ENCODE measurements around the gene PCDHGB4.
"Not testable (repeated sequence)": the region's sequence is repeated elsewhere in the genome, so short reads cannot be mapped to it uniquely, and the experiment has no call there.

The PCDHGB4 gene

DNA sequence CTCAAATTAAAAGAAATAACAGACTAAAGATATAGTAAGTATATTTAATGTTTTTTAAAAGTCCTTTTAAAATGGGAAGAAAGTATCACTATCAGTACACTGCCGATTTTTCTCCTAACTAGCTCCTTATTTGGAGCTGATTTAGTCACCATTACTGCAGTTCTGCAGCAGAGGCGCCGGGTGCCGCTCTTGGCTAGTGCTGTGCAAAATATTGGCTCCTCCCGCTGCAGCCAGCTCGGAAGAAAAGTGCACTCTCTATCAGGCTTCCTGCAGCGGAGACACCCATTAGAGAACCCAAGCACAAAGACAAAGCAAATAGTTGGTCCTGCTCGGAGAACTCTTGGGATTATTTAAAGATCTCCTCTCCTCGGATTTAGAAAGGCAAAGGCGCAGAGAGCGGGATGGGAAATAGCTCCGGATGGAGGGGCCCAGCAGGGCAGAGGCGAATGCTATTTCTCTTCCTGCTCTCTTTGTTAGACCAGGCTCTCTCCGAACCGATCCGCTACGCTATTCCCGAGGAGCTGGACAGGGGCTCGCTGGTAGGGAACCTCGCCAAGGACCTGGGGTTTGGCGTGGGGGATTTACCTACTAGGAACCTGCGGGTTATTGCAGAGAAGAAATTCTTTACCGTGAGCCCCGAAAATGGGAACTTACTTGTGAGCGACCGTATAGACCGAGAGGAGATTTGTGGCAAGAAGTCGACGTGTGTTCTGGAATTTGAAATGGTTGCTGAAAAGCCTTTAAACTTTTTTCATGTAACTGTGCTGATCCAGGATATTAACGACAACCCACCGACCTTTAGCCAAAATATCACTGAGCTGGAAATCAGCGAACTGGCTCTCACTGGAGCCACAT, 17.3 kb upstream of the PCDHGB4 start, which contains the start of gene PCDHGB3:
PCDHGB3 (plus strand) TSS at position 249 of the 855 bp plus-strand sequence; CDS start at position 402, 153 bp downstream.
- no peak for DNase-seq

DNA sequence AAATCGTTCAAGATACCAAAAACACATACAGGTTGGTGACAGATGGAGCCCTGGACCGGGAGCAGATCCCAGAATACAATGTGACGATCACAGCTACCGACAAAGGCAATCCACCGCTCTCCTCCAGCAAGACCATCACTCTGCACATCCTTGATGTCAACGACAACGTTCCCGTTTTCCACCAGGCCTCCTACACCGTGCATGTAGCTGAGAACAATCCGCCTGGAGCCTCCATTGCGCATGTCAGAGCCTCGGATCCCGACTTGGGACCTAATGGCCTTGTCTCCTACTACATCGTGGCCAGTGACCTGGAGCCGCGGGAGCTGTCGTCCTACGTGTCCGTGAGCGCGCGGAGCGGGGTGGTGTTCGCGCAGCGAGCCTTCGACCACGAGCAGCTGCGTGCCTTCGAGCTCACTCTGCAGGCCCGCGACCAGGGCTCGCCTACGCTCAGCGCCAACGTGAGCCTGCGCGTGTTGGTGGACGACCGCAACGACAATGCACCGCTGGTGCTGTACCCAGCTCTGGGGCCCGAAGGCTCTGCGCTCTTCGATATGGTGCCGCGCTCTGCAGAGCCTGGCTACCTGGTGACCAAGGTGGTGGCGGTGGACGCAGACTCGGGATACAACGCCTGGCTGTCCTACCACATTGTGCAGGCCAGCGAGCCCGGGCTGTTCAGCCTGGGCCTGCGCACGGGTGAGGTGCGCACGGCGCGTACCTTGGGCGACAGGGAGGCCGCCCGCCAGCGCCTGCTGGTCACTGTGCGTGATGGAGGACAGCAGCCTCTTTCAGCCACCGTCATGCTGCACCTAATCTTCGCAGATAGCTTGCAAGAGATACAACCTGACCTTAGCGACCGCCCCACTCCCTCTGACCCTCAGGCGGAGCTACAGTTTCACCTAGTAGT, 15.7 kb upstream of the PCDHGB4 start:
- DNase-seq: no peak

GRCh38 chr5:141373673-141374317, 13.7 kb upstream of the PCDHGB4 start, which contains the start of gene PCDHGA6:
Gene PCDHGA6, plus strand, starts transcription at chr5:141373891. Its CDS starts 193 bp downstream, at chr5:141374084.
- no peak for DNase-seq

DNA sequence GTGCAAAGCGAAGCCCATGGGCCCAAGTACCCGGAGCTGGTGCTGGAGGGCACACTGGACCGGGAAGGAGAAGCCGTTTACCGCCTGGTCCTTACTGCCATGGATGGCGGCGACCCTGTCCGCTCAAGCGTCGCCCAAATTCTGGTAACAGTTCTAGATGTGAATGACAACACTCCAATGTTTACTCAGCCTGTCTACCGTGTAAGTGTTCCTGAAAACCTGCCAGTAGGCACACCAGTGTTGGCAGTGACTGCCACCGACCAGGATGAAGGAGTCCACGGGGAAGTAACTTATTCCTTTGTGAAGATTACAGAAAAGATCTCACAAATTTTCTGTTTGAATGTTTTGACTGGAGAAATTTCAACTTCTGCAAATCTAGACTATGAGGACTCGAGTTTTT, 12.9 kb upstream of the PCDHGB4 start:
- no peak for DNase-seq

GRCh38 chr5:141375444-141376155, 11.9 kb upstream of the PCDHGB4 start:
- not testable (repeated sequence) for DNase-seq

DNA sequence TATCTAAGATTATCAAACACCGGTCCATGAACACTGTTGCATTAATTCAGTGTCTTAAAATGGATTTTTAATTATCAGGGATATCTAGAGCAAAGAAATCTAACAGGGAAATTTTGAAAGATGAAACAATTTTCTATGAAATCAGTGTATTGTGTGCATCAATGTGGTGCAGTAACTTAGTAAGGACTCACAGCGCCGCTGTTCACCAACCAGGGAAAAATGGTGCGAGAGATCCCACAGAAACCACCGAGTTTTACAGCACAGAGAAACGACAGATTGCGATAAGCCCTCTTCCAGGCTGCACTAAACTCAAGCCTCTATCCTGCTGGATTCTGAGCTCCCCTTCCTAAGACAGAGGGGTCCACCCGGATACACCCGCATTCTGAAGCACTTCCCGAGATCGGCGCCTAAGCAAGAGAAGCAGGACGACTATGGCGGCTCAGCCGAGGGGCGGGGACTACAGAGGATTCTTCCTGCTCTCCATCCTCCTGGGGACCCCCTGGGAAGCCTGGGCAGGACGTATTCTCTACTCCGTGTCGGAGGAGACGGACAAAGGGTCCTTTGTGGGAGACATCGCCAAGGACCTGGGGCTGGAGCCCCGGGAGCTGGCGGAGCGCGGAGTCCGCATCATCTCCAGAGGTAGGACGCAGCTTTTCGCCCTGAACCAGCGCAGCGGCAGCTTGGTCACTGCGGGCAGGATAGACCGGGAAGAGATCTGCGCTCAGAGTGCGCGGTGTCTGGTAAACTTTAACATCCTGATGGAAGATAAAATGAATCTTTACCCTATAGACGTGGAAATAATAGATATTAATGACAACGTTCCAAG, 4.8 kb upstream of the PCDHGB4 start, which contains the start of gene PCDHGA7:
PCDHGA7 (plus strand) TSS at position 274 of the 826 bp plus-strand sequence; CDS start at position 432, 158 bp downstream.
- no peak for DNase-seq

GRCh38 chr5:141383345-141383744, 4.2 kb upstream of the PCDHGB4 start:
- DNase-seq: no peak

DNA sequence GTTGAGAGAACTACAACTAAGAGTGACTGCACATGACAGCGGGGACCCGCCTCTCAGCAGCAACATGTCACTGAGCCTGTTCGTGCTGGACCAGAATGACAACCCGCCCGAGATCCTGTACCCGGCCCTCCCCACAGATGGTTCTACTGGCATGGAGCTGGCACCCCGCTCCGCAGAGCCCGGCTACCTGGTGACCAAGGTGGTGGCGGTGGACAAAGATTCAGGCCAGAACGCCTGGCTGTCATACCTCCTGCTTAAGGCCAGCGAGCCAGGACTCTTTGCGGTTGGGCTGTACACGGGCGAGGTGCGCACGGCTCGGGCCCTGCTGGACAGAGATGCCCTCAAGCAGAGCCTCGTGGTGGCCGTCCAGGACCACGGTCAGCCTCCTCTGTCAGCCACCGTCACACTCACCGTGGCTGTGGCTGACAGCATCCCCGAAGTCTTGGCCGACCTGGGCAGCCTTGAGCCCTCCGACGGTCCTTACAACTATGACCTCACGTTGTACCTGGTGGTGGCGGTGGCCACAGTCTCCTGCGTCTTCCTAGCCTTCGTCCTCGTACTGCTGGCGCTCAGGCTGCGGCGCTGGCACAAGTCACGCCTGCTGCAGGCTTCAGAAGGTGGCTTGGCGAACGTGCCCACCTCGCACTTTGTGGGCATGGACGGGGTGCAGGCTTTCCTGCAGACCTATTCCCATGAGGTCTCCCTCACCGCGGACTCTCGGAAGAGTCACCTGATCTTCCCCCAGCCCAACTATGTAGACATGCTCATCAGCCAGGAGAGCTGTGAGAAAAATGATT, 2.8 kb upstream of the PCDHGB4 start:
- no peak for DNase-seq

DNA sequence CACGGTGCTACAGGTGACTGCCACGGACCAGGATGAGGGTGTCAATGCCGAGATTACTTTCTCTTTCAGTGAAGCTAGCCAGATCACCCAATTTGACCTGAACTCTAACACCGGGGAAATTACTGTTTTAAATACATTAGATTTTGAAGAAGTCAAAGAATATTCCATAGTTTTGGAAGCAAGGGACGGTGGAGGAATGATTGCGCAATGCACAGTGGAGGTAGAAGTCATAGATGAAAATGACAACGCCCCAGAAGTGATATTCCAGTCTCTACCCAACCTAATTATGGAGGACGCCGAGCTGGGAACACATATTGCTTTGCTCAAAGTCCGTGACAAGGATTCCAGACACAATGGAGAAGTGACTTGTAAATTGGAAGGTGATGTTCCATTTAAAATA, 1.2 kb downstream of the PCDHGB4 start:
- no peak for DNase-seq

DNA sequence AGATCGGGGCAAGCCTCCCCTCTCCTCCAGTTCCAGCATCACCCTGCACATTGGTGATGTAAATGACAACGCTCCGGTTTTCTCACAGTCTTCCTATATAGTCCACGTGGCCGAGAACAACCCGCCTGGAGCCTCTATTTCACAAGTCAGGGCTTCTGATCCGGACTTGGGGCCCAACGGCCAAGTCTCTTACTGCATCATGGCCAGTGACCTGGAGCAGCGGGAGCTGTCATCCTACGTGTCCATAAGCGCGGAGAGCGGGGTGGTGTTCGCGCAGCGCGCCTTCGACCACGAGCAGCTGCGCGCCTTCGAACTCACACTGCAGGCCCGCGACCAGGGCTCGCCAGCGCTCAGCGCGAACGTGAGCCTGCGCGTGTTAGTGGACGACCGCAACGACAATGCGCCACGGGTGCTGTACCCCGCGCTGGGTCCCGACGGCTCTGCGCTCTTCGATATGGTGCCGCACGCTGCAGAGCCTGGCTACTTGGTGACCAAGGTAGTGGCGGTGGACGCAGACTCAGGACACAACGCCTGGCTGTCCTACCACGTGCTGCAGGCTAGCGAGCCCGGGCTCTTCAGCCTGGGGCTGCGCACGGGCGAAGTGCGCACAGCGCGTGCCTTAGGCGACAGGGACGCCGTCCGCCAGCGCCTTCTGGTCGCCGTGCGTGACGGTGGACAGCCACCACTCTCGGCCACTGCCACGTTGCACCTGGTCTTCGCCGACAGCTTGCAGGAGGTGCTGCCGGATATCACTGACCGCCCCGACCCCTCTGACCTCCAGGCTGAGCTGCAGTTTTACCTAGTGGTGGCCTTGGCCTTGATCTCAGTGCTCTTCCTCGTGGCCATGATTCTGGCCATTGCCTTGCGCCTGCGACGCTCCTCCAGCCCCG, 1.9 kb downstream of the PCDHGB4 start:
- no peak for DNase-seq

- DNase-seq: no peak
Measured at GRCh38 chr5:141392429-141393198, 5.1 kb downstream of the PCDHGB4 start, which contains the start of gene PCDHGA8. Gene PCDHGA8, plus strand, starts transcription at chr5:141392633. Its CDS starts 181 bp downstream, at chr5:141392814.

GRCh38 chr5:141393267-141393666, 5.8 kb downstream of the PCDHGB4 start:
- DNase-seq: no peak

- not testable (repeated sequence) for DNase-seq
Measured at GRCh38 chr5:141394401-141395187, 7.1 kb downstream of the PCDHGB4 start.

DNA sequence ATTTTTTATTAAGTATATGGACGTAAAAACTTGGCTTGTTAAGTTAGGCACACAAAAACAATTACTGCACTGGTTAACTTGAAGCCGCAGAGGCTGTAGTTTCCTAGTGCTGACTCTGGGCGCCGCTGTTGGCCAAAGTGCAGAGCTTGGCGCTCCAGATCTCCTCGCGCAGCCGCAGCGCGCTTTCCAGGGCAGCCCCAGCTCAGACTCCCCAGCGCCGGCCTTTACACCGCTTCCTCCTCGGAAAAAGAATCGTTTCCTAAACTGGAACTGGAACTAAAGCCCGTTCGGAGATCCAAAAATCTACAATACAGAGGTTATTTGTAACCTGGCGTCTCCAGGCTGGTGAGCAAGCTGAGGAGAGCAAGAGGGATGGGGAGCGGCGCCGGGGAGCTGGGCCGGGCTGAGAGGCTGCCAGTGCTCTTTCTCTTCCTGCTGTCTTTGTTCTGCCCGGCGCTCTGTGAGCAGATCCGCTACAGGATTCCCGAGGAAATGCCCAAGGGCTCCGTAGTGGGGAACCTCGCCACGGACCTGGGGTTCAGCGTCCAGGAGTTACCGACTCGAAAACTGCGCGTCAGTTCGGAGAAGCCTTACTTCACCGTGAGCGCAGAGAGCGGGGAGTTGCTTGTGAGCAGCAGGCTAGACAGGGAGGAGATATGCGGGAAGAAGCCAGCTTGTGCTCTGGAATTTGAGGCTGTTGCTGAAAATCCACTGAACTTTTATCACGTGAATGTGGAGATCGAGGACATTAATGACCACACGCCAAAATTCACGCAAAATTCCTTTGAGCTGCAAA, 10.5 kb downstream of the PCDHGB4 start, which contains the start of gene PCDHGB5:
PCDHGB5 (plus strand) TSS at position 192 of the 796 bp plus-strand sequence; CDS start at position 373, 181 bp downstream.
- not testable (repeated sequence) for DNase-seq

DNA sequence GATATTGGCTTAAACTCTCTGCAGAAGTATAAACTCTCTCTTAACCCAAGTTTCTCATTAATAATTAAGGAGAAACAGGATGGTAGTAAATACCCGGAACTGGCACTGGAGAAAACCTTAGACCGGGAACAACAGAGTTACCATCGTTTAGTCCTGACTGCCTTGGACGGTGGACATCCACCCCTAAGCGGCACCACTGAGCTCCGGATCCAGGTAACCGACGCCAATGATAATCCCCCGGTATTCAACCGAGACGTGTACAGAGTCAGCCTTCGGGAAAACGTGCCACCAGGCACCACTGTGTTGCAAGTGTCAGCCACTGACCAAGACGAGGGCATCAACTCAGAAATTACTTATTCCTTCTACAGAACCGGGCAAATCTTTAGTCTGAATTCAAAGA, 11.1 kb downstream of the PCDHGB4 start:
- DNase-seq: no peak

- DNase-seq: no peak
Measured at GRCh38 chr5:141399555-141400258, 12.2 kb downstream of the PCDHGB4 start.

All from GOT3 (cell line).